Esophagus mucosa (tissue), 1 donor: ENCODE results near the gene SH2B3. TPM values are rescaled to one million over a fixed set of nuclear protein-coding genes. Genes with fewer than 3 reads are reported as not detected.
A peak's percentile ranks its signal among the peaks of the same experiment; 100 is the strongest.
"Not testable (repeated sequence)": the region's sequence is repeated elsewhere in the genome, so short reads cannot be mapped to it uniquely, and the experiment has no call there.

Source experiments
- ATAC-seq: fragments of 200-7000 bp; cut with Tn5 transposase; one replicate; pipeline ENCODE4 v1.9.1; 2020
- total RNA-seq: library from RNA; stranded (reverse); gene quantifications from one replicate; pipeline ENCODE4 v1.2.4, GENCODE V29; 2023
- donor health status: DM: yes; HTN: yes; CAD: no.

Gene SH2B3
- total RNA-seq, 1 donor from 2014 or later = 1.8 TPM

DNA sequence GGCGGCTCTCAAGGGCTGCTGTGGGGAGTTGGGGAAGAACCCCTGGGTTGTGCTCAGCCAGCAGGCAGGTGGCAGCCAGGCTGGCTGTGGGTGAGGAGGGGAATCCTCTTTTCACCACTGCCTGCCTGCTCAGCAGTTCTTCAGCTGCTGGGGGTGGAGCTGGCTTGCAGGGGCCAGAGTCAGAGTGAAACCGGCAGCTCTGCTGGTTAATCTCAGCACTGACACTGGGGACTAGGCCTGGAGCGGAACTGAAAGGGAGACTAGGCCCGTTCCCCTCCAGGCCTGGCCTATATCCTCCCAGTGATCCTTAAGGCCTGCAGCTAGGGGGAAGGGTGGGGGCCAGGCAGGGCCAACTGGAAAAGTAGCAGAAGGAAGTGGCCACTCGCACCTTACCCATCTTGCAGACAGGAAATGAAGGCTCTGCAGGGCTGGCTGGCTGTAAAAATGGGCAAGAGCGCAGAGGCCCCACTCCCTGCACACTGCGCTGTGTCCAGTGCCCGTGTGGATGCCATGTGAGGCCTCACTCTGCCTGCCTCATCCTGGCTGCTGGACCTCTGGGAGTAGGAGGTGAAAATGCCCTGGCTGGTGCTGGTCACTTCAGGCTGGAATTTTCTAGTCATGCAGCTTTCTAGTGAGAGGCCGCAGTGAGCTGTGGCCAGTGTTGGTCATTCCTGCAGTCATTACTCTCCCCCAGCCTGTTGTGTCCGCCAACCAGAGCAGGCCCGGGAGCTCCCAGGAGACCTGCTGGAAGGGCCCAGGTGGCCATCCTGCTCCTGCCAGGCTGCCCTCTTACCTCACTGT lies 39.4 kb downstream of the SH2B3 start:
- peak; percentile 63 for ATAC-seq

DNA sequence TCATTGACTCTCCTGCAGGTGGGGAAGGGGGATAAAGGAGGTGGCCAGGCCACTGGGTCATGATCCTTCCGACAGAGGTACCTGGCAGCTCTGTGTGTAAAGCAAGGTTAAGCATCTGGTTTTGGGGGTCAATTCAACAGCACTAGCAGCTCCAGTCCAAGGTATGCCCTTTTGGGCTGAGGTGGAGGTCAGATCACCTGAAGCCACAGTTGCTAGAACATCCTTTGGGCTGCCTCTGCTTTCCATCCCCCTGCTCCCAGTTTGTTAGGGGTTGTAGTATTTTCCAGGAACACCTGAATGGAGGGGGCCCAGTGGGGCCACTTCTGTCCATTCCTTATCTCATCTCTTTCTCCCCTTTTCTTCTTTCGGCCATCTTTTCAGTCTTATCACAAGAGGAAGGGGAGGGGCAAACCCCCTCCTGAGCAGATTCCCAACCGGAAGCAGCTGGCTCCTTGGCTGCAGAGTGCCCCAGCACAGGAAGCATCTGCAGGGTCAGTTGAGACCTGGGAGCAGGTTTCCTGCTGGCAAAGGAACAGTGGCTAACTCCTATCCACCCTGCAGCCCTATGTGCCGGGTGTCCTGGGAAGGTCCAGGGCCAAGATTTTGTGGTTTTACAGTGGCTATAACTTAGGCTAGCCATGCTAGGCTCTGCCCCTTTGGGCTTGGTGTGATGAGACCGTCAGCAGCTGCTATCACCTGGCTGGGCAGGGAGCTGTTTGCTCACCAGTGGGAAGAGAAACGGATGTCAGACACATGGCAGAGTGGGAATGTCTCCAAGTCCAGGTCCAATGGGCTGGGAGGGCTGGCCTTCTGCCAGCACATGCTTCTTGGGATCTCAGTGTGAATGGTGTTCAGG lies 40.2 kb downstream of the SH2B3 start:
- ATAC-seq = no peak

DNA sequence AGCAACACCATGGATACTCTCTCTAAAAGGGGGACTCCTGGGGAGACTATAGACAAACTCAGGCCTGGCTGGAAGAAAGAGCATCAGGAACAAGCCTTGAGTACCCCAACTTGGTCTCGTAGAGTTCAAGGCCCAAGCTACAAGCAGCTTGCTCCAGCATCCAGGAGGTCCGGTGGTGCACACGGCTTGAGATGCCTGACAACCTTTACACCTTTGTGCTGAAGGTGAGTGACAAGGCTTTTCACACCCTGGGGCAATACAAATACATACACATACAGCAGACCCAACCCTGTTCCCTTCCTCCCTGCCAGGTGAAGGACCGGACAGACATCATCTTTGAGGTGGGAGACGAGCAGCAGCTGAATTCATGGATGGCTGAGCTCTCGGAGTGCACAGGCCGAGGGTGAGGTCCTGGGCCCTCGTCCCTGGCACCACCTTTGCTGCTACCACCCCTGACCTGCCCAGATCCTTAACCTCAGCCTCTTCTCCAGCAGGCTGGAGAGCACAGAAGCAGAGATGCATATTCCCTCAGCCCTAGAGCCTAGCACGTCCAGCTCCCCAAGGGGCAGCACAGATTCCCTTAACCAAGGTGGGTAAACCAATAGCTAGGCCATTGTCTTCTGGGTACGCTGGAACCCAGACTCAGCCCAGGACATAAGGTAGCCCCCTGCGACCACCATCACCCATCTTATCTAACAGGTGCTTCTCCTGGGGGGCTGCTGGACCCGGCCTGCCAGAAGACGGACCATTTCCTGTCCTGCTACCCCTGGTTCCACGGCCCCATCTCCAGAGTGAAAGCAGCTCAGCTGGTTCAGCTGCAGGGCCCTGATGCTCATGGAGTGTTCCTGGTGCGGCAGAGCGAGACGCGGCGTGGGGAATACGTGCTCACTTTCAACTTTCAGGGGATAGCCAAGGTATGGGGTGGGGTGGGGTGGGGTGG lies 41.2 kb downstream of the SH2B3 start:
- no peak for ATAC-seq

DNA sequence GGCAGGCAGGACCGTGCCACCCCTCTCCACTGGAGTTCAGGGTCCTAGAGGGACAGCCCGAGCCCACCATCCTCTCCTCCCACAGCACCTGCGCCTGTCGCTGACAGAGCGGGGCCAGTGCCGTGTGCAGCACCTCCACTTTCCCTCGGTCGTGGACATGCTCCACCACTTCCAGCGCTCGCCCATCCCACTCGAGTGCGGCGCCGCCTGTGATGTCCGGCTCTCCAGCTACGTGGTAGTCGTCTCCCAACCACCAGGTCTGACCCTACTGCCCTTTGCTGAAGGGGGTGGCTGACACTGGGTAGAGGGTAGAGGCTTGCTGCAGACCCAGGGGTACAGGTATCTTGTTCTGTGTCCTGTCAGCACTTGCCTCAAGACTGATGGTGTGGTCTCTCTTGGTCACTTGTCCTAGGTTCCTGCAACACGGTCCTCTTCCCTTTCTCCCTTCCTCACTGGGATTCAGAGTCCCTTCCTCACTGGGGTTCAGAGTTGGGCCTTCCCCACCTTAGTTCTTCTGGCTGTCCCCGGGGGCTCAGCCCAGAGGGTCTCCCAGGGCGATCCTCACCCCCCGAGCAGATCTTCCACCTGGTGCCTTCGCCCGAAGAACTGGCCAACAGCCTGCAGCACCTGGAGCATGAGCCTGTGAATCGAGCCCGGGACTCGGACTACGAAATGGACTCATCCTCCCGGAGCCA lies 42.0 kb downstream of the SH2B3 start:
- ATAC-seq = no peak

DNA sequence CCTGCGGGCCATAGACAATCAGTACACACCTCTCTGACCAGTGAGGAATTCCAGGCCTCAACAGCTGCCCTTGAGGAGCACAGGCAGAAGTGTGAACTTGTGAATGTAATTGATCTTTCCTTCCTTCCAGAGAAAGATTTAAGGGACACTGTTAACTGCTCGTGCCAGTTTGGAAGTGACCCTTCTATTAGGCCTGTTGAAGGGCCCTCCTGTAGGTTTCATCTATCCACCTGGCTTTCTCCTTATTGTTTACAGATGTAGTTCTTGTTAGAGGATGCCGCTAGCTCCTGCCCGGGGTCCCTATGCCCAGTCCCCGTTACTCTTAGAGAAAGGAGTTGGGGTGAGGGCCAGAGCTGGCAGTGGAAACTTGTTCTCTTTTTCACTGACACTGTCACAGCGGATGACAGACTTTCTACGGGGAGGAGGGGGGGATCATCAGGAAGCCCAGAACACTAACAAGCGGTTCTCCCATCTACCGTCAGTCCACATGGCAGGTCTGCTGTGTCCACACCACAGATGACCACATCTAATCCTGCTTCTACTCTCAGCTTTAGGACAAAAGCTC lies 42.6 kb downstream of the SH2B3 start:
- ATAC-seq = no peak

DNA sequence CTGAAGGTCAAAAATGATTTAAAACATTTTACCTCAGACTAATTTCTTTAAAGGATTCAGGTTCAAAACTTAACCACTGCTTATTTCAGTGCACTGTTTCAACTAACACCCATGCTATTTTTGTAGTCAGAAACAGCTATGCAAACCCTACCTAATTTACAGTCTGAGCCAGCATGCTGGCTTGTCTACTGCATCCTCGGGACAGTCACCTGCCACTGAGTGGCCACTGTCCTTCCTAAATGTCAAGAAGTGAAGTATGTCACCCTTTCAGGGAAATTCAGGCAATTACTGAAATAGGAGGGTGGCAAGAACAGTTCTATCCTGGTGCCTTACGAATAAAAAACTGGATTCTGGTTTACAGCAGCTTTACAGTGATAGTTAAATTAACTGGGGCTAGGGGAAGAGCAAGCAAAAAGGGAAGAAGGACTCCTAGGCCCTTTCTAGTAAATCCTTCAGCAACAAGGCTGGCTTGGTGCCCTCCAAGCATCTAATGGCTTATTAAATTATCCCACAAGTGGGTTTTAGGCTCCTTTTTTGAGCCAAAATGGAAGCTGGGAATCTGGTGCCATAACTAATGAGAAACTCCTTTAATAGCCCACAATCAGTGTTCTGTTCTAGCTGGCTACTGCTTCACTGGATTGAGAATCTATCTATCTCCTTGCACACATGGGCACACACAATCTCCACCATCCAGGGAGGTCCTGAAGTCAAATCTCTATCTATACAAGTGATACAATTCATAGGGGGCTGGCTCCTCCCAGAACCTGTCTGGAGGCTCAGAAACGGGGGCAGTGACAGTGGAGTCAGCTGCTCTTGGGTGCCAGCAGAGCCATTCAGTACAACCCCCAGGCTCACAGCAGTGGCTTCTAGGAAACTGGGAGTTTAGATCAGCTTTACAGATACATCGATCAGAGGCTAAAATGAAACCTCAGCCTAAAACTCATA lies 43.4 kb downstream of the SH2B3 start:
- ATAC-seq = no peak

DNA sequence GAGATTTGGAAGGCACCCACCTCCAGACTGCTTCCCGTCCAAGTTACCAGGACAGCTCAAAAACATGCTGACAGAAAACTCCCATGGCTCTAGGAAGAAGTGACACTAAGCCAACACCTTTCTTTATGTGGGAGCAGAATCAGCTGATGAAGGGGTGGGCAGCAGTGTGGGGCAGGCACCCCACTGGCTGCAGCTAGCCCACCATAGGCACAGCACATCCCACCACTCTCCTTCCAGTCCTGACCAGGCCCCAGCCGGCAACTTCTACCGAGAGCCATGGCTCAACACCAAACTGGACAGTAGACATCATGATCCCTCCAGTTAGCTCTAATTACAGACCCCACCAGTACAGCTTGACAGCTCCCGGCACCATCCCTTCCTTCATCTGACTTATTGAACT lies 45.0 kb downstream of the SH2B3 start:
- ATAC-seq = no peak

DNA sequence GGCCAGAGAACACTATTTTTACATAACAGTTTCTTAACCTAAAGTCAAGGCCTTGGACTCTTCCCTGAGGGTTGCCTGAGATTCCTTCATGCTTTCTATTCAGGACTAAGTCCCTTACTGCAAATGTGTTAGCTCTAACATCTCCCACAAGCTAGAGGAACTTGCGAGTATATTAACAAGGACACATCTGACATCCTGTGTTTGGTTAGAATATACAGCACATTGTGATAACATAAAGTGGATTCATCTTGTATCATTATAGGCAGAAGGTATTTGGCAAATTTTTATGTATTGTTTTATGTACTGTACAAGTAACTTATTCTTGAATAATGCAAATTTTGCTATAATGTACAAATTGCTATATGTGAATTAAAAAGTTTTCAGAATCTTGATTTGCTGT lies 45.5 kb downstream of the SH2B3 start:
- ATAC-seq = no peak

DNA sequence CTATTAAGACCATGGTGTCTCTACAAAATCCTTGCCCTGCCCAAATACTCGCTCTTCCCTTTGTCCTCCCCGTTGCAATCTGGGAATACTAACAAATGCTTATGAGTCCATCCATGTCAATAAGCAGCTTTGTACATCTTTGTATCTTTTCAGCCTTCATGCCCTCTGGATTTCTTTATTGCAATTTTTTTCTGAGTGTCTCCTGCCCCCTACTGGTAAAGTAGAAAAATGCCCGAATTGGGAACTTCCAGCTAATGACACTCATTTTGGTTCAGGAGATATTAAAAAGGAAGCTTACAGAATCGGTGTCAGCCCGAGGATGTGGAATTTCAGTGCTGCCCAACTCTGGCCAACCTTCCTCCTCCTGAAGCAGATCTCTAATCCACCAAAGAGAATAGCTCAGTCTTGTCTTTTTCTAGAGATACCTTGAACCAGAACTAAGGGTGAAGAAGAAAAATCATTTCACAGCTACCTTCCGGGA lies 46.0 kb downstream of the SH2B3 start:
- ATAC-seq = peak; percentile 22

DNA sequence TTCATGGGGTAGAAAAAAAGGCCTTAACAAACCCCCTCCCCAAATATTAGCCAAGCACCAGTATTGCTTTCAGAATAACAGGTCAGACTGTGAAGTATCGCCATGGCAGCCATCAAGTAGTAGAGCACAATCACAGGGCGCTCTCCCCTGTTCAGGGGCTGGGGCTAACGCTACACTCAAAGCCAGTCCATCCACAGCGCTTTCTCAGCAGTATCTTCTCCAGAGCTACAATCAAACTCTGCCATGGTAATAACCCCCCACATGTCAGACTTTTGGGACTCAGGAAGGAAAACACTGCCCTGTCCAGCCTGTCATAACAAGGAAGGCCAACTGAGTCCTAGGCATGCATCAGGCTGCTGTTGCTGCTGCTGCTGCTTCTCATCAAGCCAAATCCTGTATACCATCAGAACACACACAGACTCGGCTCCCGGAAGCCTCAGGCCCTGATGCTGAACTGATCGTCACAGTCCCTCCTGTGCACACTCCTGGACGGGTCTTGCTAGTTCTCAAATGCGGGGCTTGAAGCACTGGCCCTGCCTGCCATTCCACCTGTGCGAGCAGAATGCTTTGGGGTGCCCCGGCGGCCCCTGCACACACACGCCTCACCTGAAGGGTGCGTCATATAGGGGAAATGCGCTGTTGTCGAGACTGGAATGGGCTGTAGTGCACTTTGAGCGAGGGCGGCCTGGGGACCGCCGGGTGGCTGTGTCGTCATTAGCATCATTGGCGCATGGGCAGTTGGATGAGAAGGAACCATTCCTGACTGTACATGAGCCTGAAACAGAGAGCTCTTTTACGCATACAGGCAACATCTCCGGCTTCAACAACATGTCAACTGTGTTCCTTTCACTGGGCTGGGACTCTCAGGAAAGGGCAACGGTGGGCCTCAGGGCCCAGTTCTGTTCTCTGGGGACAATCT lies 47.6 kb downstream of the SH2B3 start:
- ATAC-seq = no peak

DNA sequence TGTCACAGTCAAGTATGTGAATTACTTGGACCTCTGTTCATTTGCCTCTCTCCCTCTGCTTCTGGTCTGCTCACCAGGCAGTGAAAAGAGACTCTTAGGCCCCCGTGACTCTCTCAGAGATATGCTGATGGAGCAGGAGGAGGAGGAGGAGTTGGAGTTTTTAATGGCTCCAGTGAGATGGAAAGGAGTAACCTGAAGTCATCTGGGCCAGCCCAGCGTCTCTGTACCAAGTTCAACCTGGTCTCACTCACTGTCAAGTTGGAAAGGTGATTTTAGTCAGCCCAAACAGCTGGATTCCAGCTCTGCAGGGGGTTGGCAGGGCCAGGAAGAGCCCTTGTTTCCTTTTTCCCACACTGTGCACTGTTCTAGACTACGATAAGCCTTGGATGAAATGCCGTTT lies 48.6 kb downstream of the SH2B3 start:
- ATAC-seq = no peak

DNA sequence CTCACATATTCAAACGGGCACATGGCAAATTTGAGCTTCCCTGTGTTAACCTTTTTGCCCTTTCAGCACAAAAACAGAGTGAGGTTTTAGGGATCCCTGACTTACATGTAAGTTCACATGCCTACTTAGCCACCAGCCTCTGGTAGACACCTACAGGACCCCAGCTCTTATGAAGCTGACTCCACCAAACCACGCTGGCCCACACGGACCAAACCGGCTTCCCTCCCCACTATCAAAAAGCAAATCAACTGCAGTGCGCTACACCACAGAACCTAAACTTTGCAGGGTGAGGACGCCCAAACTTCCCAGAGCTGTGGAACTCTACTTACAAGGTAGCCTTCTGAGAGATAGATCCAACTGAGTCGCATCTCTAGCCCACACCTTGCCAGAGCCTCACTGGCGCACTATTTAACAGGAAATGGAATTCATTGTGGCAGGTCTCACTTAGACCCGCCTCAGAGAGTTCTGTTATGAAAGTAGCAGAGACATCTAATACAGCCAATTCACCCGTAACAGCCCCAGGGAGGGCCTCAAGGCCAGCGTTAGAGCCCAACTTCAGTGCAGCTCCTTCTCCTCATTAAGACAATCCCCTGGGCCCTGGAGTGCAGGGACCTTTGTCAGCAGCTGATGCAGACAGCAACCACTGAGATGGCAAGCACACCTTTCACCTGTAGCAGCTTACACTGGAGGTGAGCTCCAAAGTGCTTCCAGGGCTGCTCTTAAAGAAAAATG lies 49.2 kb downstream of the SH2B3 start:
- ATAC-seq = no peak

DNA sequence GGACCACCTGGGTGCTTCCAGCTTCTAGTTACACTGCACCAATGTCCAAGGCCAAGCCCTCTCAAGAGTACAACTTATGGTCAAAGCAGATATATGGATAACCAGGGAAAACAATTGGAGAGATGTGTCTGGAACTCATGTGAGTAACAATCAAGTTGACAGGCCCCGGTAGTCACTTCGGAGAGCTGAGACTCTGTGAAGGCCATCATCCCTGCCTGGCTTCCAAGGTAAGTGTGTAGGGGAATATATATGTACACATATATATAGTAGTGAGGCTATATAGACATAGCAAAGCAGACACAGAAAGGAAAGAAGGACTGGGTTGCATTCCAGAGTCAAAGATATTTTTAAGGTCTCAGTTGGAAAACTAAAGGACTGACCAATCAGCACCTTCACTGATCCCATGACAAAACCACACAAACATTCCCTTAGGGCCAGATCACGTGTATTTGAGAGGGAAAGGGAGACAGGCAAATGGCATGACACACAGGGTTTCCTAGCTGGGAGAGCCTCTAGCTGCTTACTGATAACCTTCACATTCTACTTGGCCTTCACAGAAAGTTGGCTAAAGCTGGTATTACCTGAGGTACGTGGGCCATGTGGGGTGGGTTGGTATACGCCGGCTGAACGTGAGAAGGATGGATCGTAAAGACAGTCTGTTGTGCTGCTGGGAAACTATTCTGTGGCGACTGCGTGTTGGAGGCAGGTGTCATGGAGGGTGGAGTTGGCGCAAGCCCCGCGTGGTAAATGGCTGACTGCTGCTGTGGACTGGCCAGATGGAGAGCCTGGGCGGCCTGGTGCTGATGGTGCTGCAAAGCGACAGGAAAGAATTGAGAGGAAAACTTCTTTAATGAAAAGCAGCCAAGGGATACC lies 50.0 kb downstream of the SH2B3 start:
- no peak for ATAC-seq

DNA sequence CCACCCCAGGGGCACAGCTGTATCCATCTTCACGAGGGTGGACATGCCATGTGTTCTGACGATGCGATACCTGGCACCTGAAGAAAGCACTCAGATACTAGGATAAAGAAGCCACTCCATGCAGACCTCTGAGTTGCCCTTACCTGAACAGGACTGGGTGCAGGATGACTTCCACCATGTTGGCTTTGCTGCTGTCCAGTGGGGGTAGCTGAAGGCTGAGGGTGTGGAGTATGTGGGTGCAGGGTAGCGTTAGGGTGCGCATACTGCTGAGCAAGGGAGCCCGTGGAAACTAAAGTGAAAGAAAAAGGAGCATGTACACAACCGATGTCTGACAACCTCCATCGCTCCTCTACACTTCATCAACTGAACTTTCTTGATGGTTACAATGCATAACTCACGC lies 51.3 kb downstream of the SH2B3 start:
- no peak for ATAC-seq

DNA sequence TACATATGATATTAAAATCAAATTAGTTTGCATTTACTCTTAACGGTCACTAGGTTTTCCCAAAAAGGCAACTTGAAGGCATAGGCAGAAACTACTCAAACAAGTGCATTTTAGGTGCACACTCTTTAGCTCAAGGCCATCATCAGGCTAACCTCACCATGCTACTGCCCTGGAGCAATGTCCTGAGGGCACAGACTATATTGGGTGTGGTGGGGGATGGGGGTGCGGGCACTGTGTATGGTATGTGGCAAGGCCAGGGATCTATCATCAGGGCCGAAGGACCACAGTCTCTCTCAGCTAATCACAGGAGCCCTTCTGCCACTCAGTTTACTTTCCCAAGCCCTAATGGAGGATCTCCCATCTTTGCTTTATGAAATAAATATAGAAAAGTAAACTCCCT lies 51.9 kb downstream of the SH2B3 start:
- ATAC-seq = no peak

DNA sequence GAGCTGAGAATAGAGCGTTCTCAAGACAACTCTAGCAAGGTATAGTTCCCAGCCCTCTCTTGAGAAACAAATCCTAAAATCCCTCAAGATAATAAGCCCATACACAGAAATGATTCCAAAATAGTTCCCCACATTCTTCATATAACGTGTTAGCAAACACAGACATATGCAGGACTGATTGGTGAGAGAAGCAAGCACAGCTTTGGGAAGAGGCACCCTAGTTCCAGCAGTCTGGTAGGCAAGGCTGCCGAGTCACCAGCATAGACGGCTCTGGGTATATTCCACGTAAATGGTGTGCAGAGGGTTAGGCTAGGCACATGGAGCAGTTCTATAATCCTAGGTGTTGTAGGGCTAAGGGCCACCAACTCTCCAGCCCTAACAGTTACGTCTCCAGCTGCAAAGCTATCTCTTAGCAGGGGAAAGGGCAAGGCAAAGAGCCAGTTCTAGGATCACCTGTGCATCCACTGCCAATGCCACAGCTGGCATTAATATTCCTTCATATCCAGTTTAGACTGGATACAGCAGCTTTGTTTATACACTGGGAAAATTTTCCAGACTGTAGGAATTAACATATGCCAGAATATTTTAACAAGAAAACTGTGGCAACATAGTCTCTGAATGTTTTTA lies 52.9 kb downstream of the SH2B3 start:
- peak; percentile 10 for ATAC-seq

DNA sequence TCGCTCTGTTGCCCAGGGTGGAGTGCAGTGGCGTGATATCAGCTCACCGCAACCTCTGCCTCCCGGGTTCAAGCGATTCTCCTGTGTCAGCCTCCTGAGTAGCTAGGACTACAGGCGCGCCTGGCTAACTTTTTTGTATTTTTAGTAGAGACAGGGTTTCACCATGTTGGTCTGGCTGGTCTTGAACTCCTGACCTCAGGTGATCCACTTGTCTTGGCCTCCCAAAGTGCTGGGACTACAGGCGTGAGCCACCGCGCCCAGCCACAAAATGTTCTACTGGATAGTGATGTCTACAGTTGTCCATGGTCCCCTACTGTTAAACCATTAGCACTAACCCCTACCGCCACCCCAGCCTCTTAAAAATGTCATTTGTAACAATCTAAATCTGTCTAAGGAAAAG lies 54.4 kb downstream of the SH2B3 start:
- ATAC-seq = not testable (repeated sequence)
